Parietal lobe (tissue), 1 donor: Measurements from ENCODE around the gene MT1E. TPM values are rescaled to one million over a fixed set of nuclear protein-coding genes. Genes with fewer than 3 reads are reported as not detected.

Source experiments
- total RNA-seq: library from RNA; depleted of rRNA; stranded (reverse); fragments of >200 nt; gene quantifications from one replicate; pipeline ENCODE4 v1.2.3, GENCODE V29; 2014

The MT1E gene
- total RNA-seq, result 6.6 TPM

GRCh38 chr16:56625140-56625942 lies at the start of gene MT1E:
MT1E (plus strand) TSS chr16:56625781; CDS start chr16:56625852, 71 bp downstream.

GRCh38 chr16:56589141-56590039 lies 36.2 kb upstream of the MT1E start, which contains the start of gene MT3:
MT3 (plus strand) TSS chr16:56589528; CDS start chr16:56589591, 63 bp downstream.

DNA sequence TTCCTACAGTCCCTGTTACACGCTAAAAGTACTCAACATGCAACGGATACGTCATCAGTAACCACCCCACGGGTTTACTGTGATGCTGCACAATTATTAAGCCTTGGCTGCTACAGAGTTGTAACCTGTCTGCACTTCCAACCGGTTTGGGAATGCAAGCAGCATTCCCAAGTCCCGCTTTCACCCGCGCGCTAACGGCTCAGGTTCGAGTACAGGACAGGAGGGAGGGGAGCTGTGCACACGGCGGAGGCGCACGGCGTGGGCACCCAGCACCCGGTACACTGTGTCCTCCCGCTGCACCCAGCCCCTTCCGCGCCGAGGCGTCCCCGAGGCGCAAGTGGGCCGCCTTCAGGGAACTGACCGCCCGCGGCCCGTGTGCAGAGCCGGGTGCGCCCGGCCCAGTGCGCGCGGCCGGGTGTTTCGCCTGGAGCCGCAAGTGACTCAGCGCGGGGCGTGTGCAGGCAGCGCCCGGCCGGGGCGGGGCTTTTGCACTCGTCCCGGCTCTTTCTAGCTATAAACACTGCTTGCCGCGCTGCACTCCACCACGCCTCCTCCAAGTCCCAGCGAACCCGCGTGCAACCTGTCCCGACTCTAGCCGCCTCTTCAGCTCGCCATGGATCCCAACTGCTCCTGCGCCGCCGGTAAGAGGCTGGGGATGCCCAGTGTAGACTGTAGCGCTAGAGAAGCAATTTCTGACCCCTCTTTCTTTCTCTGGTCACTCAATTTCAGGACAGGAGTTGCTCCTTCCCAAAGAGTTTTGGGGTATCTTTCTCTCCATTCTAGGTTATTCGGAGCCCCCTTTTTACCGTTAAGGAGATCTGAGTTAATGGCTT lies 17.3 kb upstream of the MT1E start, which contains the start of gene MT2A:
Gene MT2A (plus strand): TSS at position 542 of the 833 bp plus-strand sequence. CDS start 72 bp downstream, at position 614.

GRCh38 chr16:56632156-56632847 lies 6.7 kb downstream of the MT1E start, which contains the start of gene MT1M:
MT1M (plus strand) TSS chr16:56632659; CDS start chr16:56632732, 73 bp downstream.

GRCh38 chr16:56637814-56638750 lies 12.5 kb downstream of the MT1E start, which contains the start of gene MT1A:
MT1A (plus strand) TSS chr16:56638666; CDS start chr16:56638739, 73 bp downstream.

GRCh38 chr16:56651586-56651985 lies 26.0 kb downstream of the MT1E start, which contains the start of gene MT1B:
MT1B (plus strand) TSS chr16:56651886; CDS start chr16:56651954, 68 bp downstream.

DNA sequence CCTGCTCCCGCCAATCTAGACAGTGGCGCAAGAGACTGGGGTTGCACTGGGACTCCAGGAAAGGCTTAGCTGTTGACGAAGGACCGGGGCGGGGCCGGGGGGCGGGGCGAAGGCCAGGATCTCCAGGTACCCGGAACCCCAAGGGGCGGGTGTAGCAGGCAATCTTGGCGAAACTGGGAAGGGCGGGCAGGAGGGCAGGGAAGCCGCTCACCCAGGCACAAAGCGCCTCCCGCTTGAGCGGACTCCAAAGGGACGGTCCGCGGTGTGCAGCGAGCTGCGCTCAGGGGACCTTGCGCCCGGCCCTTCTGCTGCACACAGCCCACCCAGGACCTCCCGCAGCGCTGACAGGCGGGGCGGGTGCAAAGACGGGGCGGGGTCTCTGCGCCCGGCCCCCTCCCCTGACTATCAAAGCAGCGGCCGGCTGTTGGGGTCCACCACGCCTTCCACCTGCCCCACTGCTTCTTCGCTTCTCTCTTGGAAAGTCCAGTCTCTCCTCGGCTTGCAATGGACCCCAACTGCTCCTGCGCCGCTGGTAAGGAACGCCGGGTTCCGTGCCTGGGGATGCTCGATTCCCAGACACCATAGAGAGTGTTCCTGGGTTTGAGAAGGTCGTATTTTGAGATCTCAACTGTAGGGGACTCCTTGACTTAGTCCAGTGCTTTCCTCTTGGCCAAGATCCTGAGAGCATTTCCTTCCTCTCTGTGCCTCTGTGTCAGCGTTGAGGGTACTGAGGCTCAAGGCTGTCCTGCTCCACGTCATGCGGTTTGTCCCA lies 32.2 kb downstream of the MT1E start, which contains the start of gene MT1F:
Gene MT1F (plus strand): TSS at position 405 of the 772 bp plus-strand sequence. CDS start 100 bp downstream, at position 505.

GRCh38 chr16:56667581-56668571 lies 42.3 kb downstream of the MT1E start, which contains the start of gene MT1G:
MT1G (minus strand) TSS chr16:56668065; CDS start chr16:56667993, 72 bp downstream.

GRCh38 chr16:56669005-56669839 lies 43.6 kb downstream of the MT1E start, which contains the start of gene MT1H:
MT1H (plus strand) TSS chr16:56669814; CDS start chr16:56669885, 71 bp downstream.

Other genes starting within 250 kb of the MT1E start
- 210 TPM for gene AMFR, start 200.2 kb upstream of the MT1E start, total RNA-seq
- 185 TPM for gene NUDT21, start 174.4 kb upstream of the MT1E start, total RNA-seq
- 40.7 TPM for gene OGFOD1, start 174.2 kb upstream of the MT1E start, total RNA-seq
- gene BBS2, start 105.8 kb upstream of the MT1E start, total RNA-seq, result 137 TPM
- not detected for gene MT4, start 60.7 kb upstream of the MT1E start, total RNA-seq
- gene MT3, start 36.3 kb upstream of the MT1E start, total RNA-seq, result 5.6 TPM
- gene MT2A, start 17.2 kb upstream of the MT1E start, total RNA-seq, result 3.8 TPM
- gene MT1M, start 6.9 kb downstream of the MT1E start, total RNA-seq, result 1.3 TPM
- gene MT1A, start 12.9 kb downstream of the MT1E start, total RNA-seq, result not detected
- gene MT1B, start 26.1 kb downstream of the MT1E start, total RNA-seq, result not detected
- 3.8 TPM for gene MT1F, start 32.2 kb downstream of the MT1E start, total RNA-seq
- gene MT1G, start 42.3 kb downstream of the MT1E start, total RNA-seq, result not detected
- gene MT1H, start 44.0 kb downstream of the MT1E start, total RNA-seq, result not detected
- gene MT1X, start 56.7 kb downstream of the MT1E start, total RNA-seq, result 8.1 TPM
- 216 TPM for gene NUP93, start 104.3 kb downstream of the MT1E start, total RNA-seq
- not detected for gene SLC12A3, start 239.4 kb downstream of the MT1E start, total RNA-seq